ENCODE data around the gene BARHL1.

BARHL1 gene

GRCh38 chr9:132551556-132551955, 30.9 kb upstream of the BARHL1 start:
- Histone ChIP-seq H3K27ac (no peak overlapping the region), H3K36me3 (no peaks in the 10 kb centered on the region), H3K4me3 (no peak overlapping the region), H3K9me3 (no peaks in the 10 kb centered on the region), H3K4me1 (no peaks in the 10 kb centered on the region), H3K27me3 (peaks cover 0 to 47% of the 10 kb centered on the region in 2 donors)
- intact Hi-C loops (cut with DNase I; ENCODE audit: low total_unique reads): no loop called here
- TF ChIP-seq CTCF (IDR thresholded peaks at IDR 0.05): no peak
- DNase-seq: no peak

GRCh38 chr9:132552041-132552440, 30.4 kb upstream of the BARHL1 start:
- intact Hi-C loops (cut with DNase I; ENCODE audit: low total_unique reads): no loop called here
- no peak for DNase-seq

GRCh38 chr9:132554755-132555154, 27.7 kb upstream of the BARHL1 start:
- intact Hi-C loops (cut with DNase I; ENCODE audit: low total_unique reads): no loop called here
- peaks cover 0 to 56% of the 10 kb centered on the region in 2 donors for H3K27me3 ChIP-seq

More at GRCh38 chr9:132552041-132552440, 30.4 kb upstream of the BARHL1 start:
- H3K36me3 ChIP-seq: no peaks in the 10 kb centered on the region
- TF ChIP-seq CTCF (IDR thresholded peaks at IDR 0.05): no peak
- H3K9me3 ChIP-seq: no peaks in the 10 kb centered on the region
- H3K27me3 ChIP-seq: peaks cover 0 to 47% of the 10 kb centered on the region in 2 donors
- no peak overlapping the region for H3K27ac ChIP-seq
- no peak overlapping the region for H3K4me3 ChIP-seq
- no peaks in the 10 kb centered on the region for H3K4me1 ChIP-seq

GRCh38 chr9:132555528-132555927, 26.9 kb upstream of the BARHL1 start:
- Histone ChIP-seq H3K9me3 (no peaks in the 10 kb centered on the region), H3K4me3 (no peak overlapping the region), H3K27ac (no peak overlapping the region), H3K36me3 (no peaks in the 10 kb centered on the region), H3K27me3 (peaks cover 0 to 60% of the 10 kb centered on the region in 2 donors), H3K4me1 (no peaks in the 10 kb centered on the region)
- no peak for TF ChIP-seq CTCF (IDR thresholded peaks at IDR 0.05)
- intact Hi-C loops (cut with DNase I; ENCODE audit: low total_unique reads): no loop called here
- no peak for DNase-seq

More at GRCh38 chr9:132554755-132555154, 27.7 kb upstream of the BARHL1 start:
- no peak overlapping the region for H3K4me3 ChIP-seq
- no peak overlapping the region for H3K27ac ChIP-seq
- DNase-seq: no peak
- no peak for TF ChIP-seq CTCF (IDR thresholded peaks at IDR 0.05)
- H3K36me3 ChIP-seq: no peaks in the 10 kb centered on the region
- no peaks in the 10 kb centered on the region for H3K9me3 ChIP-seq
- no peaks in the 10 kb centered on the region for H3K4me1 ChIP-seq

DNA sequence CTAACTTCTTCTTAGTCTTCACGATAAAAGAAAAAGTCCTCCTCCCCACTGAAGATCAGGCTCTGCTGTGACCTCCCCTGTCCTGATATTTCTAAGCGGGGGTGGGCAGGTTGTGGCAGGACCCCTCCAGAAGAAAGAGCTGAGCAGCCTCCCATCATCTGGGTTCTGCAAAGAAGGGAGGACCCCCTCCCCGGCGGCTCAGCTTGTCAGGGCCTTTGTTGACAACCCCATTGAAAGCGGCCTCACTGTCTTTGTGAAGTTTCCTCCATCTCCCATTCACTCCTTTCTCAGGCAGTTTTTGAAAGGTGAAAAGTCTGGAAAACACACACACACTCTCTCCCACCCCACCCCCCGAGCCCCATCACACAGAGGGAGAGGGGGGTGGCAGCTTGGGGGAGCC, 26.2 kb upstream of the BARHL1 start:
- no peak for TF ChIP-seq CTCF (IDR thresholded peaks at IDR 0.05)

GRCh38 chr9:132556714-132557113, 25.7 kb upstream of the BARHL1 start:
- Histone ChIP-seq H3K4me3 (no peak overlapping the region), H3K27ac (no peak overlapping the region), H3K4me1 (no peaks in the 10 kb centered on the region), H3K27me3 (peaks cover 0 to 61% of the 10 kb centered on the region in 2 donors), H3K9me3 (no peaks in the 10 kb centered on the region), H3K36me3 (no peaks in the 10 kb centered on the region)
- DNase-seq: no peak
- intact Hi-C loops (cut with DNase I; ENCODE audit: low total_unique reads): no loop called here
- no peak for TF ChIP-seq CTCF (IDR thresholded peaks at IDR 0.05)

More for the DNA sequence above, 26.2 kb upstream of the BARHL1 start:
- no peak for DNase-seq
- Histone ChIP-seq H3K27ac (no peak overlapping the region), H3K4me3 (no peak overlapping the region), H3K4me1 (no peaks in the 10 kb centered on the region), H3K27me3 (peaks cover 0 to 63% of the 10 kb centered on the region in 2 donors), H3K36me3 (no peaks in the 10 kb centered on the region), H3K9me3 (no peaks in the 10 kb centered on the region)
- intact Hi-C loops (cut with DNase I; ENCODE audit: low total_unique reads): no loop called here

All from tibial artery (tissue), 4 donors.